ENCODE data around the gene ZNF217. TPM values are rescaled to one million over a fixed set of nuclear protein-coding genes. Genes with fewer than 3 reads are reported as not detected.
"Not testable (repeated sequence)": the region's sequence is repeated elsewhere in the genome, so short reads cannot be mapped to it uniquely, and the experiment has no call there.

Gene ZNF217
- total RNA-seq, 1 donor from 2014 or later = 40.8 TPM

DNA sequence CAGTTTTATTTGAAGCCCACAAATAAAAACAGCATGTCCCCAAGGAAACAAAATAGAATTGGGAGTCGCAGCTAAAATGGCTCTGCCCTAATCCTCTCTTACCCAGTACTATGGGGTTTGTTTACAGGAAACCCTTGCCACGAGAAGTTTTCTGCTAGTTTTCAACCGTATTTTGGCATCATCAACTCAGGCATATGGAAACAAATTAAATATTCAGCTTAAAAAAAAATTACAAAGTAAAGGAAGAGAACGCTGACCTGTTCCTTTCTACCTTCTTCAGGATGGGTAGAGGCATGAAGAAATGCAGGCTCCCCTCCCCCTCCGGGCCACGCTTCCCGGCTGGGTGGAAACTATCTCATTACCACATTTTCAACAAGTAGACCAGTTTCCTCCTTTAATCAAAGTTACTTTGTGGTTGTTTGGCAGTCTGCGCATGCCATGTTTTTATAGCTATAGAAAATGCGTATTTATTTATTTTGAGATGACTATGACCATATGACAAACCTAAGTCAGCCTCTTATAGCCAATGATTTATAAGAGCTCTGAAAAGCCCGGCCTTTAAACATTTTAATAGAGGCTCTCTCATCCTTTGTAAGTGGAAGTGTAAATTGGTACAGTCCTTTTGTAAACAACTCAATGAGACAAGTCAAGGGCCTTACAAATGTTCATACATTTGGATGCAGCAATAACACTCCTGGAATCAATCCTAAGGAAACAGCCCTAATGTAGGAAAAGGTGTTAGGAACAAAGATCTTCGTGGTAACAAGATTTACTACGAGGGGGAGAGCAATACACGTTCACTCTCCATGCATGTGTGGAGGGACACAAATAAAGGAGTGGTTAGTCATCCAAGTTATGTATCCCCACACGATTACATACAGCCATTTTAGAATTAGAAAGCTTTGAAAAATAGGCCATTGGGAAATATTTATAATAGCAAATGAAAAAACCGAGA lies 16.1 kb upstream of the ZNF217 start:
- Histone ChIP-seq H3K4me3 (ENCODE audit: low read depth, low read length) (no peak overlapping the region), H3K36me3 (ENCODE audit: control insufficient read depth, insufficient read depth, low read length) (no peaks in the 10 kb centered on the region), H3K27me3 (ENCODE audit: control insufficient read depth, insufficient read depth, low read length) (no peaks in the 10 kb centered on the region)
- TF ChIP-seq, protein P1, sequence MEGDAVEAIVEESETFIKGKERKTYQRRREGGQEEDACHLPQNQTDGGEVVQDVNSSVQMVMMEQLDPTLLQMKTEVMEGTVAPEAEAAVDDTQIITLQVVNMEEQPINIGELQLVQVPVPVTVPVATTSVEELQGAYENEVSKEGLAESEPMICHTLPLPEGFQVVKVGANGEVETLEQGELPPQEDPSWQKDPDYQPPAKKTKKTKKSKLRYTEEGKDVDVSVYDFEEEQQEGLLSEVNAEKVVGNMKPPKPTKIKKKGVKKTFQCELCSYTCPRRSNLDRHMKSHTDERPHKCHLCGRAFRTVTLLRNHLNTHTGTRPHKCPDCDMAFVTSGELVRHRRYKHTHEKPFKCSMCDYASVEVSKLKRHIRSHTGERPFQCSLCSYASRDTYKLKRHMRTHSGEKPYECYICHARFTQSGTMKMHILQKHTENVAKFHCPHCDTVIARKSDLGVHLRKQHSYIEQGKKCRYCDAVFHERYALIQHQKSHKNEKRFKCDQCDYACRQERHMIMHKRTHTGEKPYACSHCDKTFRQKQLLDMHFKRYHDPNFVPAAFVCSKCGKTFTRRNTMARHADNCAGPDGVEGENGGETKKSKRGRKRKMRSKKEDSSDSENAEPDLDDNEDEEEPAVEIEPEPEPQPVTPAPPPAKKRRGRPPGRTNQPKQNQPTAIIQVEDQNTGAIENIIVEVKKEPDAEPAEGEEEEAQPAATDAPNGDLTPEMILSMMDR (IDR thresholded peaks at IDR 0.05; ENCODE audit: insufficient read depth, low read length, poor library complexity, severe bottlenecking) = no peak
- no peak for DNase-seq (ENCODE audit: low read depth)

DNA sequence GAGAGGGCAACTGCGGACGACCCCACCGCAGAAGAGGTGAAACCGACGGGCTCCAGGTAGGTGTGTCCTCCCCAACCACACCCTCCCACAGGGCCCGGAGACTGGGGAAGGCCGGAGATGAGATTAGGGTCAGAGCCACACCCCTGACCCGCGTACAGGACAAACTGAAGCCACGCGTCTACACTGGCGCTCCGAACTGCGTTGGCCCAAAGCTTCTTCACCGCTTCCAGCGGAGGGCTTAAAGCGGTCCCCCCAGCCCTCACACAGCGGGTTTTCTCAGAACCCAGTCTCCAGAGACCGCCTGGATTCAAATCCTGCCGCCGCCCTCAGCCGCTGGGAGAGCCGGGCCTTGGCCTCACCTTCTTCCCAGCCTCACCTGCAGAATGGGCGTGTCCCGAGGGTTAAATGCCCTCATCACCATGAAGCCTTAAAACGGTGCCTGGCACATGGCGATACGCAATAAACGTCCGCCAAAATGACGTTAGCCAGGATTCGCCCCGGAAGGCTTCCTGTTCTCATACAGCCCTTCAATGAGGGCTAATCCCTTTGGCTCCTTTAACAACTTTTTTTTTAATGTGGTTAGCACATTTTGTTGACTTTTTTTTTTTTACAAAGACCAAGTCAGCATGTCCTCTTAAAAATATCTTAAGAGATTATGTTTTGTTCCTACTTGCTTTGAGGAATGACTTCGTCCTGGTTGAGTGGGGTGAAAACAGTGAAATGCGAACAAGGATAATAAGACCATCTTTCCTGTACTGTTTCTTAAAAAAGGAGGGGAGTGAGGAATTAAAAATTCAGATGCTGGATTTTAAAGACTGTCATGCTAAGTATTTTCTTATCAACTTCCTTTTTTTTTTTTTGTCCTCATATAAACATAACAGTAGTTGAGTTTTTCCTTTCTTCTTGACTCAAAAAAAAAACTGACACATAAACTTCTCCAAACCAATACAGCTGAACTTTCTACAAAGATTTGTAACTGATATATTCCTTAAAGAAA lies 15.1 kb upstream of the ZNF217 start:
- no peak overlapping the region for H3K4me3 ChIP-seq (ENCODE audit: low read depth, low read length)

DNA sequence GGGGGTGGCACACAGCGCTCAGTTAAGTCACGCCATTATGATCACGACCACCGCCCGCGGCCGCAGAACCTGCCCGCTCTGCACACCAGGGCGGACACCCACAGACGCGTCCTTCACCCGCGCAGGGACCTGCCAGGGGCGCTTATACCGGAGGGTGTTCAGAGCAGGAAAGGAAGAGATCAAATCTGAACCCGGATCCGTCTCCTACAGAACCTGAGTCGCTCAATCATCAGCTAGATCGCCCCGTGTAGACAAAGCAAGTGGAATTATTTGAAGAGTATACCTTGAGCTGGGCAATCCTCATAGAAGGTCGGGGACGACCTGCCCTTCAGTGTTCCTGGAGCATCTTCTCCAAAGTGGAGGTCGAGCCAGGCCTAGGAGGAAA lies 14.4 kb upstream of the ZNF217 start:
- H3K4me3 ChIP-seq (ENCODE audit: low read depth, low read length) = no peak overlapping the region
- H3K36me3 ChIP-seq (ENCODE audit: control insufficient read depth, insufficient read depth, low read length) = no peaks in the 10 kb centered on the region
- DNase-seq (ENCODE audit: low read depth) = no peak
- TF ChIP-seq, protein P1 (IDR thresholded peaks at IDR 0.05; ENCODE audit: insufficient read depth, low read length, poor library complexity, severe bottlenecking) = no peak
- no peaks in the 10 kb centered on the region for H3K27me3 ChIP-seq (ENCODE audit: control insufficient read depth, insufficient read depth, low read length)

More for the DNA sequence above, 15.1 kb upstream of the ZNF217 start:
- TF ChIP-seq, protein P1 (IDR thresholded peaks at IDR 0.05; ENCODE audit: insufficient read depth, low read length, poor library complexity, severe bottlenecking) = no peak
- DNase-seq (ENCODE audit: low read depth) = no peak
- Histone ChIP-seq H3K36me3 (ENCODE audit: control insufficient read depth, insufficient read depth, low read length) (no peaks in the 10 kb centered on the region), H3K27me3 (ENCODE audit: control insufficient read depth, insufficient read depth, low read length) (no peaks in the 10 kb centered on the region)

DNA sequence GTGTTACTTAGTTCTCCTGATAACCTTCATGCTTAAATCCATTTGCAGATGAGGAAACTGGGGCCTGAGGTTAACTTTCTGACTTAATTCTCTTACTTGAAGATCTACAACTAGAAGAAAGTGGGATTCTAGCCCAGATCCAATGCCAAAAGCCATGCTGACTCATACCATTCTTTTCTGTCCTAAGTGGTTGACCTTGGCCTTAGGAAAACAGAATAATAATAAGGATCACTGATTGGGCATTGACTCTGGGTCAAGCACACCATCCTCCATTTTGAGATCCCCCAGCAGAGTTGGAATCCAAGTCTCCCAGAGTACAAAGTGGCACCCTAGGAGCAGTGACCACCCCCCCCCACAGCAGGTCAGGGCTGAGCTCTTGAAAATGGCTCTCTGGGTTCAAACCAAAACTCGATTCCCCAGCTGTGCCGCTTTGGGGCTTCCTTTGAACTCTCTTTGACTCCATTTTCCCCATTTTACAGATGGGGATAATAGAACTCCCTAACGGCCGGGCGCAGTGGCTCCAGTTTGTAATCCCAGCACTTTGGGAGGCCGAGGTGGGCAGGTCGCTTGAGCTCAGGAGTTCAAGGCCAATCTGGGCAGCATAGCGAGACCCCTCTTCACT lies 12.8 kb upstream of the ZNF217 start:
- TF ChIP-seq, protein P1 (IDR thresholded peaks at IDR 0.05; ENCODE audit: insufficient read depth, low read length, poor library complexity, severe bottlenecking) = no peak

DNA sequence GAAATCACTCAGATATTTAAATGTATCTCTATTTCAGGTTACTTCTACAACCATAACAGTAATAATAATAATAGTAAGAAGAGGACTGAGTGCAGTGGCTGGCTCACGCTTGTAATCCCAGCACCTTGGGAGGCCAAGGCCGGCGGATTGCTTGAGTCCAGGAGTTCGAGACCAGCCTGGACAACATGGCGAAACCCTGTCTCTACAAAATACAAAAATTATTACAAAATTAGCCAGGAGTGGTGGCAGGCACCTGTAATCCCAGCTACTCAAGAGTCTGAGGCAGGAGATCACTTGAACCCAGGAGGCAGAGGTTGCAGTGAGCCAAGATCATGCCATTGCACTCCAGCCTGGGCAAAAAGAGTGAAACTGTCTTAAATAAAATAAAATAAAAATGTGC lies 11.8 kb upstream of the ZNF217 start:
- not testable (repeated sequence) for H3K27me3 ChIP-seq (ENCODE audit: control insufficient read depth, insufficient read depth, low read length); DNase-seq (ENCODE audit: low read depth); H3K4me3 ChIP-seq (ENCODE audit: low read depth, low read length); H3K36me3 ChIP-seq (ENCODE audit: control insufficient read depth, insufficient read depth, low read length)

More for the DNA sequence above, 12.8 kb upstream of the ZNF217 start:
- Histone ChIP-seq H3K36me3 (ENCODE audit: control insufficient read depth, insufficient read depth, low read length) (no peaks in the 10 kb centered on the region), H3K4me3 (ENCODE audit: low read depth, low read length) (no peak overlapping the region), H3K27me3 (ENCODE audit: control insufficient read depth, insufficient read depth, low read length) (no peaks in the 10 kb centered on the region)
- DNase-seq (ENCODE audit: low read depth) = no peak

DNA sequence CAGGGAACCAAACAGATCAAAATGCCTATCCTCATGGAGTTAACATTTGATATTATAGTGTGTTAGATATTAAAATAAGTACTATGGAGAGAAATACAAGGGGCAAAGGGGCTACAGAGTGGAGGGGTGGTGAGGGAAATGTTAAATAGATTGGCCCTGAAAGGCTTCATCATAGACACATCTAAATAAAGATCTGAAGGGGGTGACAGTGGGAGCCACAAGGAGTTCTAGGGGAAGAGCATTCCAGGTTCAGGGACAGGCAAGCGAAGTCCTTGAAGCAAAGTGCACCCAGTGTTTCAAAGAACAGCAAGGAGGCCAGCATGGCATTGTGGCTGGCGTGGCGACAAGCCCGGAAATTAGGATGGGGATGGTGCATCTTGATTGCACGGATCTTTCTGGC lies 11.2 kb upstream of the ZNF217 start:
- not testable (repeated sequence) for H3K4me3 ChIP-seq (ENCODE audit: low read depth, low read length); DNase-seq (ENCODE audit: low read depth); H3K27me3 ChIP-seq (ENCODE audit: control insufficient read depth, insufficient read depth, low read length); H3K36me3 ChIP-seq (ENCODE audit: control insufficient read depth, insufficient read depth, low read length)

All from kidney epithelial cell (primary cell).